LNCaP clone FGC (cell line): ENCODE data around the gene OXCT1.

Experiments used
- DNase-seq: peaks from one replicate; pipeline ENCODE4 v3.0.0-alpha.2; 2011; ENCODE audit warnings: low read depth
- H3K4me3 ChIP-seq: 2 replicates; pipeline ENCODE4 v1.5.1; 2011; ENCODE audit warnings: mild to moderate bottlenecking, low read depth, low read length, control low read depth
- CTCF ChIP-seq: IDR thresholded peaks from 2 replicates; pipeline ENCODE4 v1.5.1; 2012; ENCODE audit warnings: mild to moderate bottlenecking; ENCODE audit not compliant: control insufficient read depth, insufficient read depth; ENCODE audit errors: extremely low read depth

The OXCT1 gene

GRCh38 chr5:41795125-41795524, 75.1 kb downstream of the OXCT1 start:
- DNase-seq, result no peak
- TF ChIP-seq CTCF, result no peak

GRCh38 chr5:41794471-41794870, 75.8 kb downstream of the OXCT1 start:
- H3K4me3 ChIP-seq, result no peak overlapping the region

More at GRCh38 chr5:41795125-41795524, 75.1 kb downstream of the OXCT1 start:
- no peak overlapping the region for H3K4me3 ChIP-seq

DNA sequence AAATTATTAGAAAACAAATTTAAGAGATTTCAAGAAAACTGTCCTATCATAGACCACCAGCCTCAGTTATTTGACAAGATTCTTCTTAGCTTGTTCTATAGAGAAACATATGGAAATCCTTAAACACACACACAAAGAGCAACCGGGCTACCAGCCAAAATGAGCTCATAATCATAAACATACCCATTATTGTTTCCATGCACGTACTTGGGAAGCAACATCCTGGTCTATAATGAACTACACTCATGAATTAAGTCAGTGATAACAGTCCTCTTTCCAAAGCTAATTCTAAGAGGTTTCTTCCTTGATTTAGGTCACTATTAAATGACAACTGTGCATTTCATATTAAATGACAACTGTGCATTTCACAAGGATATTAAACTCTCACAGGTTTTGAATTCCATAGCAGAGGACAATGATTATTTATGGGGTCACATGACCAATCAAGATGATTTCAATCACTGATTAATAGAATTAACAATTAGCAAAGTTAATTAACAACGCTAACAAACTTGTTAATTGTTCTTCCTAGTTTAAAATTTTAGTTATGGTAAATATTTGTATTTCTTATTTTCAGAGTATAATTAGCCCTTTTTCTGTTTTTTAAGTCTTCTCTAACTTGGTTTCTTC, 77.0 kb downstream of the OXCT1 start:
- no peak for TF ChIP-seq CTCF
- no peak overlapping the region for H3K4me3 ChIP-seq
- peak; percentile 86 for DNase-seq

More at GRCh38 chr5:41794471-41794870, 75.8 kb downstream of the OXCT1 start:
- no peak for TF ChIP-seq CTCF
- no peak for DNase-seq

GRCh38 chr5:41790038-41790776, 80.0 kb downstream of the OXCT1 start:
- DNase-seq, result peak; percentile 80
- H3K4me3 ChIP-seq, result no peak overlapping the region
- no peak for TF ChIP-seq CTCF

DNA sequence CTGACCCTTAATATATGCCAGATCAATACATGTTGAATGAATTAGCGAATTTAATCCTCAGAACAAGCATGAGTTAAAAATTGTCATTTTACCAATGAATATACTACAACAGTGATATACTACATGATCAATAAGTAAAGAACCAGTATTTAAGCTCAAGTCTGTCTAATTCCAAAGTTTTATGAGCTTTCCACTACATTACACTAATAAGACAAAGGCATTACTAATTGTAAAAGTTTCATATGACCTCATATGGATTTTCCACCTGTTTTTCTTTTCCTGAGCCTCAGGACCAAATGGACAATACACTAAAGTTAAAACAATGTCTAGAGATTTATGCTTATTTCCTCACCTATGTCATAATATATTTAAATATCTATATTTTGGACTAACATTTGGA, 80.8 kb downstream of the OXCT1 start:
- no peak for TF ChIP-seq CTCF
- no peak for DNase-seq
- H3K4me3 ChIP-seq, result no peak overlapping the region

DNA sequence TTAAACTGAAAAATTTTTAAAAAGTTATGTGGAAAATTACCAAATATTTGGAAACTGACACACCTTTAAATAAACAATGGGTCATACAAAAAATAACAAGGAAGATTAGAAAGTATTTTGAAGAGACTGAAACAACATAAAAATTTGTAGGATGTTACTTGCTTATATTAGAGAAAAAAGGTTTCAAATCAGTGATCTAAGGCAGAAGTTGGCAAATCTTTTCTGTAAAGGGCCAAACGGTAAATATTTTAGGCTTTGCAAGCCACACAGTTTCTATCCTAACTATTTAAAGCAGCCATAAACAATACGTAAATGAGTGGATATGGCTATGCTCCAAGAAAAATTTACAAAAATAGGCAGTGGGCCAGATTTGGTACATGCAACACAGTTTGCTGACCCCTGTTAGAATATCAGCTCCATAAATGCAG, 81.3 kb downstream of the OXCT1 start:
- DNase-seq, result no peak
- no peak for TF ChIP-seq CTCF
- H3K4me3 ChIP-seq, result no peak overlapping the region
